Choroid plexus epithelial cell (primary cell): ENCODE data around the gene CMTM1.

Source experiments
- DNase-seq: peaks from one replicate; pipeline ENCODE4 v3.0.0-alpha.2; 2010; ENCODE audit warnings: low read depth
- H3K4me3 ChIP-seq: 2 replicates; pipeline ENCODE4 v1.5.1; 2011; ENCODE audit warnings: low read depth, mild to moderate bottlenecking, control low read depth, low read length, moderate library complexity
- TF ChIP-seq, protein P1 (sequence below): conservative IDR thresholded peaks from 2 replicates; pipeline ENCODE4 v1.5.1; 2011; ENCODE audit warnings: low read depth, mild to moderate bottlenecking, control low read depth, inconsistent platforms, low read length, moderate library complexity

CMTM1 gene

DNA sequence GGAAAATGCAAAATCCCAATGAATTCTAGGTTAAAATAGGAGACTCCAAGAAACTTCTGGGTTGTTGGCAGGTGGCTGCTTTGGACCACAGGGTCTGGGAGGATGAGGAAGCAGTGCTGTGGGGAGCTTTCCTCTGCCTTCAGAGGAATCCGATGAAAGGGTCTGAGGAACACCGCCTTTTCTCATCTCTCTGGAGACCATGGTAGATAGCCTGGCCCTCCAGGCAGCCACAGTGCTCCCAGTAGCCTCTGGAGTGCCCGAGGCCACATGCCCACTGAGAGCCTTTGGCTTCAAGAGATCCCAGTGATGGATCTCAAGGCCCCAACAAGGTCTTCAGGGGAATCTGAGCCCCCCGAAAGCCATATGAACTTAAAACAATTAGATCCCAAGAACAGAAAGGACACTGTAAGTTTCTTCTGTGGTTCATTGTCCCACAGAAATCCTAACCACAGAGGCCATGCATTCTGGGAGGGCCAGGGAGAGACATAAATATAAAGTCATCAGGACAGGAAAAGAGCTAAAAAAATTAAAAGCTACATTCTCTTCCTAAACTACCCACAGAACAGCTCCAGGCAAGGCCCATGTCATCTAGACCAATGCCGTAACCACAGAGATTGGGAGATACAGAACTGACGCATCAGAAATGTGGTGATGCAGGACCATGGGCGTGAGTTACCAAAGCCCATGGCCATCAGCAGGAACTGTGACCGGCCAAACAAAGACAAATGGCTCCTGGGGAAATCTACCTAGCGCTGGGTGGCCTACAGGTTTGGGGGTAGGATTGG is 40.7 kb upstream of the CMTM1 start:
- peak; percentile 33 for DNase-seq
- TF ChIP-seq, protein P1, sequence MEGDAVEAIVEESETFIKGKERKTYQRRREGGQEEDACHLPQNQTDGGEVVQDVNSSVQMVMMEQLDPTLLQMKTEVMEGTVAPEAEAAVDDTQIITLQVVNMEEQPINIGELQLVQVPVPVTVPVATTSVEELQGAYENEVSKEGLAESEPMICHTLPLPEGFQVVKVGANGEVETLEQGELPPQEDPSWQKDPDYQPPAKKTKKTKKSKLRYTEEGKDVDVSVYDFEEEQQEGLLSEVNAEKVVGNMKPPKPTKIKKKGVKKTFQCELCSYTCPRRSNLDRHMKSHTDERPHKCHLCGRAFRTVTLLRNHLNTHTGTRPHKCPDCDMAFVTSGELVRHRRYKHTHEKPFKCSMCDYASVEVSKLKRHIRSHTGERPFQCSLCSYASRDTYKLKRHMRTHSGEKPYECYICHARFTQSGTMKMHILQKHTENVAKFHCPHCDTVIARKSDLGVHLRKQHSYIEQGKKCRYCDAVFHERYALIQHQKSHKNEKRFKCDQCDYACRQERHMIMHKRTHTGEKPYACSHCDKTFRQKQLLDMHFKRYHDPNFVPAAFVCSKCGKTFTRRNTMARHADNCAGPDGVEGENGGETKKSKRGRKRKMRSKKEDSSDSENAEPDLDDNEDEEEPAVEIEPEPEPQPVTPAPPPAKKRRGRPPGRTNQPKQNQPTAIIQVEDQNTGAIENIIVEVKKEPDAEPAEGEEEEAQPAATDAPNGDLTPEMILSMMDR, result no peak
- no peak overlapping the region for H3K4me3 ChIP-seq

DNA sequence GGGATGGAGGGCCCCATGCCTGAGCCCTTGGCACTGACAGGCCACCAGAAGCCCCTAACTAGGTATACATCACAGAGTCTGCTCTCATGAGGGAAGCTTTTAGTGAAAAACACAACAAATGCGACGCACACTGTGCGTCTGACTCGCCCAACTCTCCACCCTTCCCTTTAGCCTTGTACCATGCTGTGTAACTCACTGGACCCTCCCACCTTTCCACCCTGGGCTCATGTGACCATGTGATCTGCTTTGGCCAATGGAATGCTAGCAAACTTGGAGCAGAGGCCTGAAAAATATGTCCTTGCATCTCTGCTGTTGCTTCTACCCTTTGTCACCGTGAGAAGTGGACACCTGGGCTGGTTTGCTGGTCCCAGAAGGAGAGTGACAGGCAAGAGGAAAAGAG is 37.9 kb upstream of the CMTM1 start:
- TF ChIP-seq, protein P1, result no peak
- H3K4me3 ChIP-seq, result no peak overlapping the region
- no peak for DNase-seq

DNA sequence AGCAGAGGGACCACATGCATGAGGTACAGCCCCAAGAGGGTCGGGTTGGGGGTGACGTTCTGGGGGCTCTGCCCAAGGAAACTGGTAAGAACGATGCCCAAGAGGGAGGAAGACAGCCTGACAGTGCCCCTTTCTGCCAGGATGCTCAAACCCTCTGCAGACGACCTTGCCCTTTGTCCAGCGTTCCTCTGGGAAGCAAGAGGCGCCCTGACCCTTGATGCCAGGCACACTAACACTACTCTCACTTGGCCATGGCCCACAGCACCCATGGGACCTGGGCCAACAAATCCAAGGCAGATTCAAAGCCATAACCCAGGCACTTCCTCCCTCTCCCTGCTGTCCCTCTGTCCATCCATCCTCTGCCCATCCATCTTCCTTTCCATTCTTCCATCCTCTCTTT is 36.8 kb upstream of the CMTM1 start:
- TF ChIP-seq, protein P1, result no peak
- H3K4me3 ChIP-seq, result no peak overlapping the region
- DNase-seq, result no peak

DNA sequence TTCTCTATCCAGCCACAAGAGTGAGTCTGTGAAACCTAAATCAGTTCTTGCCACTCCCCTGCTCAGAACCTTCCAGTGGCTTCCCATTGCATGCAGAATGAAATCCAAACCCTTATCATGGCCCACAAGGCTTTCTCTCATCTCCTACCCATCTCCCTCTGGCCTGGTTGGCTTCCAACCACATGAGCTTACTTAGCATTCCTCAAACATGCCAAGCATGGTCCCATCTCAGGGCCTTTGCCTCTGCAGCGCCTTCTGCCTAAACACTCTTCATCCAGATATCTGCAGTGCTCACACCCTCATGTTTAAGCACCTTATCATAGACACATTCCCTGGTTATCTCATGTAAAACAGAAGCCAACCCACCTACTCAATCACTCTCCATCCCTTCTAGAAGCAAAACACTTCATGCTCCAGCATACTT is 31.9 kb upstream of the CMTM1 start:
- no peak overlapping the region for H3K4me3 ChIP-seq
- DNase-seq, result no peak
- TF ChIP-seq, protein P1, result no peak

DNA sequence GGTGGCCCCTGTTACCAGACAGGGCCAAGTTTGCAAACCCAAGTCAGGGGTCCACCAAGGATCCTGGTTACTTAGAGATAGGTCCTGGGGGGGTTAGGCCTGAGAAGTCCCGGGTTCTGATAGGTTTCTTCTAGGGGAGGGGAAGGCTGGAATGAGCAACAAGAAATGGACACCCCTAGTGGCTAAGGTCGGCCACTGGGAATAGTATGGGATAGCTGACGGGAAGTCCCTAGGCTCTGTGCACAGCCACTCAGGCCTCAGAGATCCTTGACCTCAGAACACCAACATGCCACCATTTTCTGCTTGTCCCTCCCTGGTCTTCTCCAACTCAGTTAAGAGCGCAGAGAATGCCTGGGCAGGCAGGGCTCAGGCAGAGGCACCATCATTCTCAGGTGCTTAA is 29.7 kb upstream of the CMTM1 start:
- TF ChIP-seq, protein P1, result no peak
- DNase-seq, result no peak
- H3K4me3 ChIP-seq, result no peak overlapping the region

DNA sequence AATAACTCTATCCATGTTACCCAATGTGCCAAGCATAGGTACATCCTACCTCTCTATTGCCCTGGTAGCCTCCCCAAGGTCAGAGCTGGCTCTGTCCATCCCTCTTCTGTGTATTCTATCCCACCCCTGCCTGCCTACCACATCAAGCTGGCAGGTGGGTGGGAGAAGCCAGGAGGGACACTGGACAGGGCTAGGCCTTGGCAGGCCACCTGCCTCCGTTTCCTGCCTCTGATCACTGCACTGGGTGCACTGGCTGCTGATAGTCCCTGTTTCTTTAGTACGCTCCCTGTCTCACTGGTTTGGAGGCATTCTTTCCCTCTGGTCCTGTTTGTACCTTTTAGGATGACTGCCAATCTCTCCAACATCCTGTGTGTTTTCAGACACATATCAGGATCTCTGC is 29.0 kb upstream of the CMTM1 start:
- TF ChIP-seq, protein P1, result no peak
- DNase-seq, result no peak
- no peak overlapping the region for H3K4me3 ChIP-seq

DNA sequence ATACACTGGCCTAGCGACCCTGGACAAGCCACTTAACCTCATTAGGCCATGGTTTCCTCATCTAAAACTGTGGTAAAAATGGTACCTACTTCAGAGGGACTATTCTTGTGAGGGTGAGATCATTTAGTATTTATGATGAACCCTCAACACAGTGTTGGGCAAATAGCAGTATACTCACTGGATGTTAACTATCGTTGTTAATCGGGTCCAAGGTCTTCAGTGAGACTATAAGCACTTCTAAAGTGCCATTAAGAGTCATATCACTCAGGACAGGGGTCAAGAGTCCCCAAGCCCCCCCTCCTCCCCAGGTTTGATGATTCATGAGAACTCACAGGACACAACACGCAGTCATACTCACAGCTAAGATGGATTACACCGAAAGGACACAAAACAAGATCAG is 27.3 kb upstream of the CMTM1 start:
- DNase-seq, result no peak
- TF ChIP-seq, protein P1, result no peak

More for the DNA sequence above, 27.3 kb upstream of the CMTM1 start:
- H3K4me3 ChIP-seq, result no peak overlapping the region
